Endodermal cell (in vitro differentiated cells): ENCODE results near the gene TBC1D24. TPM values are rescaled to one million over a fixed set of nuclear protein-coding genes. Genes with fewer than 3 reads are reported as not detected.

Source experiments
- DNase-seq: peaks from one replicate; pipeline ENCODE4 v3.0.0-alpha.2; 2017
- H3K27ac ChIP-seq: 2 replicates; pipeline ENCODE4 v1.5.1; 2013; ENCODE audit warnings: mild to moderate bottlenecking, low read depth, low read length, moderate library complexity
- H3K27me3 ChIP-seq: 2 replicates; pipeline ENCODE4 v1.6.1; 2013; ENCODE audit warnings: mild to moderate bottlenecking, low read length, moderate library complexity; ENCODE audit not compliant: insufficient read depth, control insufficient read depth, poor library complexity, severe bottlenecking
- H3K36me3 ChIP-seq: 2 replicates; pipeline ENCODE4 v1.7.0; 2013; ENCODE audit warnings: mild to moderate bottlenecking, low read length, moderate library complexity; ENCODE audit not compliant: control insufficient read depth, insufficient read depth
- H3K4me1 ChIP-seq: one replicate; pipeline ENCODE4 v1.7.0; 2013; ENCODE audit warnings: low read length; ENCODE audit not compliant: control insufficient read depth, insufficient read depth
- H3K4me3 ChIP-seq: 2 replicates; pipeline ENCODE4 v1.5.1; 2013; ENCODE audit warnings: mild to moderate bottlenecking, low read length, moderate library complexity
- H3K9ac ChIP-seq: 2 replicates; pipeline ENCODE4 v1.6.1; 2013; ENCODE audit warnings: mild to moderate bottlenecking, low read length, moderate library complexity; ENCODE audit not compliant: poor library complexity, severe bottlenecking; ENCODE audit errors: extremely low read depth
- H3K9me3 ChIP-seq: 2 replicates; pipeline ENCODE4 v1.6.1; 2013; ENCODE audit warnings: mild to moderate bottlenecking, low read length, moderate library complexity; ENCODE audit not compliant: control insufficient read depth
- H3K27ac Mint-ChIP-seq: 2 replicates; pipeline ENCODE4 v1.8.0; 2020; ENCODE audit warnings: mixed read lengths
- H3K27me3 Mint-ChIP-seq: 2 replicates; pipeline ENCODE4 v1.8.0; 2021; ENCODE audit warnings: mild to moderate bottlenecking, mixed read lengths; ENCODE audit not compliant: insufficient read depth
- H3K36me3 Mint-ChIP-seq: 2 replicates; pipeline ENCODE4 v1.8.0; 2020; ENCODE audit warnings: low read depth, mixed read lengths
- H3K4me1 Mint-ChIP-seq: 2 replicates; pipeline ENCODE4 v1.8.0; 2020; ENCODE audit warnings: mixed read lengths
- H3K4me3 Mint-ChIP-seq: 2 replicates; pipeline ENCODE4 v1.8.0; 2020; ENCODE audit warnings: mild to moderate bottlenecking, moderate library complexity, mixed read lengths
- H3K9me3 Mint-ChIP-seq: 2 replicates; pipeline ENCODE4 v1.8.0; 2020; ENCODE audit warnings: mild to moderate bottlenecking, mixed read lengths
- WGBS, 2 experiments: methylation state at CpG; one replicate each; pipeline versions ENCODE4 v1.1.5 to v1.1.7; 2013; ENCODE audit warnings: missing lambda C conversion rate in 2 of 2, mixed read lengths in 1 of 2; ENCODE audit not compliant: insufficient coverage in 1 of 2, insufficient read length in 1 of 2; 5-methylcytosine and 5-hydroxymethylcytosine counted together
- total RNA-seq, 2 donors: library from RNA; stranded (reverse); fragmentation: NEBNext Ultra II Directional in 1 of 2; extraction: Animal tissue kit (Norgen Biotek cat#: 25700) in 1 of 2; gene quantifications; 2 replicates in 1 of 2; 3 replicates in 1 of 2; pipeline ENCODE4 v1.2.1, GENCODE V29; 2021
- TF ChIP-seq, protein P1 (sequence below): fragments of 200-600 bp; sonication (generic); conservative IDR thresholded peaks from 2 replicates; pipeline ENCODE4 v1.5.0; 2021; ENCODE audit warnings: antibody characterized with exemption, mild to moderate bottlenecking

Gene TBC1D24
- total RNA-seq, 2 donors from 2014 or later = 15.7 to 19.4 TPM

DNA sequence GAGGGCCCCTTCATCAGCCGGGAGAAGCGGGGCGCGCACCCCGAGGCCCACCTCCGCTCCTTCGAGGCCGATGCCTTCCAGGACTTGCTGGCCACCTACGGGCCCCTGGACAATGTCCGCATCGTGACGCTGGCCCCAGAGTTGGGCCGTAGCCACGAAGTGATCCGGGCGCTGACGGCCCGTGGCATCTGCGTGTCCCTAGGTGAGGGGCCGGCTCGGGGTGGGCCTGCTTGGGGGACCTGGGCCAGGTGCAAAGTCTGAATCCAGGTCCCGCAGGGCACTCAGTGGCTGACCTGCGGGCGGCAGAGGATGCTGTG lies 52.8 kb downstream of the TBC1D24 start:
- Mint-ChIP-seq H3K9me3 (no peaks in the 10 kb centered on the region), H3K4me3 (no peak overlapping the region), H3K27me3 (peaks cover 1% of the 10 kb centered on the region), H3K36me3 (peaks cover 33% of the 10 kb centered on the region), H3K27ac (no peak overlapping the region), H3K4me1 (peaks cover 8% of the 10 kb centered on the region)
- Histone ChIP-seq H3K36me3 (peaks cover 57% of the 10 kb centered on the region), H3K9me3 (no peaks in the 10 kb centered on the region), H3K27me3 (no peaks in the 10 kb centered on the region), H3K4me3 (no peak overlapping the region), H3K4me1 (peaks cover 2% of the 10 kb centered on the region), H3K27ac (no peak overlapping the region), H3K9ac (no peak overlapping the region)
- WGBS, 2 experiments = 95 to 100% methylated on average over 5 to 24 of the region's 24 CpGs
- TF ChIP-seq, protein P1, sequence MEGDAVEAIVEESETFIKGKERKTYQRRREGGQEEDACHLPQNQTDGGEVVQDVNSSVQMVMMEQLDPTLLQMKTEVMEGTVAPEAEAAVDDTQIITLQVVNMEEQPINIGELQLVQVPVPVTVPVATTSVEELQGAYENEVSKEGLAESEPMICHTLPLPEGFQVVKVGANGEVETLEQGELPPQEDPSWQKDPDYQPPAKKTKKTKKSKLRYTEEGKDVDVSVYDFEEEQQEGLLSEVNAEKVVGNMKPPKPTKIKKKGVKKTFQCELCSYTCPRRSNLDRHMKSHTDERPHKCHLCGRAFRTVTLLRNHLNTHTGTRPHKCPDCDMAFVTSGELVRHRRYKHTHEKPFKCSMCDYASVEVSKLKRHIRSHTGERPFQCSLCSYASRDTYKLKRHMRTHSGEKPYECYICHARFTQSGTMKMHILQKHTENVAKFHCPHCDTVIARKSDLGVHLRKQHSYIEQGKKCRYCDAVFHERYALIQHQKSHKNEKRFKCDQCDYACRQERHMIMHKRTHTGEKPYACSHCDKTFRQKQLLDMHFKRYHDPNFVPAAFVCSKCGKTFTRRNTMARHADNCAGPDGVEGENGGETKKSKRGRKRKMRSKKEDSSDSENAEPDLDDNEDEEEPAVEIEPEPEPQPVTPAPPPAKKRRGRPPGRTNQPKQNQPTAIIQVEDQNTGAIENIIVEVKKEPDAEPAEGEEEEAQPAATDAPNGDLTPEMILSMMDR = no peak
- DNase-seq = no peak

DNA sequence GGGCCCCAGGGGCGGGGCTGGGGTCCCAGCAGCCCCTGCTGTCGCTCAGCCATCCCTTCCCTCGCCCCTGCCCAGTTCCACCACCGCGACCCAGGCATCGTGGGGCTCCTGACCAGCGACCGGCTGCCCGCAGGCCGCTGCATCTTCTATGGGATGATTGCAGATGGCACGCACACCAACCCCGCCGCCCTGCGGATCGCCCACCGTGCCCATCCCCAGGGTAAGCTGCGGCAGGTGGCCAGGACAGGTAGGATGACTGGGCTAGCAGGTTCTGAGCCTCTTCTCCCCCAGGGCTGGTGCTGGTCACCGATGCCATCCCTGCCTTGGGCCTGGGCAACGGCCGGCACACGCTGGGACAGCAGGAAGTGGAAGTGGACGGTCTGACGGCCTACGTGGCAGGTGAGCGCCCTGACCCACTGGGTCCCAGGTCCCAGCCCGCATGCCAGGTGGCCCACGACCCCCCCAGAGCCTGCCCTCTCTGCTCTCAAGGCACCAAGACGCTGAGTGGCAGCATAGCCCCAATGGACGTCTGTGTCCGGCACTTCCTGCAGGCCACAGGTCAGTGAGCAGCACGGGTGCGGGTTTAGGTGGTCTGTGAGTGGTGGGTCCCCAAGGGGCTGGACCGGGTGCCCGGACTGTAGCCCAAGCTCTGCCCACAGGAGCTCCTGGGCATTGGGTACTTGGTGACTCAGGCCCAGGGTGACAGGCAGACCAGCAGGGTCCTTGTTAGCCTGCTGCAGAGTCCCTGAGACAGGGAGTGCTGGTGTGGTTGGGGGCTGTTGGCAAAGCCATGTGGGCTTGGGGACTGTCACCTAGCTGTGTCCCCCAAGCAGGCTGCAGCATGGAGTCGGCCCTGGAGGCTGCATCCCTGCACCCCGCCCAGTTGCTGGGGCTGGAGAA lies 53.5 kb downstream of the TBC1D24 start:
- Histone ChIP-seq H3K27me3 (no peaks in the 10 kb centered on the region), H3K27ac (no peak overlapping the region), H3K9ac (no peak overlapping the region), H3K4me1 (peaks cover 2% of the 10 kb centered on the region), H3K4me3 (no peak overlapping the region), H3K9me3 (no peaks in the 10 kb centered on the region), H3K36me3 (peaks cover 50% of the 10 kb centered on the region)
- Mint-ChIP-seq H3K4me3 (no peak overlapping the region), H3K27me3 (peaks cover 1% of the 10 kb centered on the region), H3K27ac (no peak overlapping the region), H3K4me1 (peaks cover 8% of the 10 kb centered on the region), H3K9me3 (no peaks in the 10 kb centered on the region), H3K36me3 (peaks cover 29% of the 10 kb centered on the region)
- DNase-seq = no peak
- TF ChIP-seq, protein P1 = no peak
- WGBS, 2 experiments = 94 to 98% methylated on average over 11 to 36 of the region's 36 CpGs

DNA sequence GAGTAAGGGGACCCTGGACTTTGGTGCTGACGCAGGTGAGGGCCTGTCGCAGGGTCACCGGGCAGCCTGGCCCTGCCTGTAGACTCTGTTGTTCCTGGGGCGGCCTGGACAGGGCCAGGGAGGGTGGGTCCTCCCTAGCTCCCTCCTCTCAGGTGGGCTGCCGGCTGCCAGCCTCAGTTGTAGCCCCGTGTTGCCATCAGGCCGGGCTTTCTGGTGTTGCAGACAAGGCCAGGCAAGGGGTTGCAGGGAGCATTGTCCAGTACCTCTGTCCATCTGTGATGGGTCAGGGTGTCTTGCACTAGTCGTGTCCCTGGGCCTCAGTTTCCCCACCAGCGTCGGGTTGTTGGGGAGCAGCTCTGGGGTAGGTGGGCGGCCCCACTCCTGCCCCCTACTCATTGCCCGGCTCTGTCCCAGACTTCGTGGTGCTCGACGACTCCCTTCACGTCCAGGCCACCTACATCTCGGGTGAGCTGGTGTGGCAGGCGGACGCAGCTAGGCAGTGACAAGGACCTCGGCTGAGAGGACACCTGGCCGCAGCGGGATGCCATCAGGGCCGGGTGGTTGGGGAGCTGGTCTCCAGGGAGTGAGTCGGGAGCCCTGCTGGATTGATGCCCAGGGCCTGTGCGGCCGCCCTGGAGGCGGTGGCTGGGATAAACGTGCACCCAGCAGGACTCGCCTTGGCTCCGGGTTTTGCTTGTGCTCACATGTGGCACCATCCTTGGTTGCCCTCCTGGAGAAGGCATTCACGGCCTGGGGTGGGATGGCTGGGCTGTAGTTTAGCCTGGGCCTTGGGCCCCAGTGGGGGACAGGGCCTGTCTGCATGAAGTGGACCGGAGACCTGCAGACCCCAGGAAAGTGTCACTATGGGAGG lies 54.4 kb downstream of the TBC1D24 start:
- peak; percentile 66 for DNase-seq
- no peak overlapping the region for H3K4me3 ChIP-seq
- H3K9me3 ChIP-seq = no peaks in the 10 kb centered on the region
- H3K27me3 ChIP-seq = no peaks in the 10 kb centered on the region
- H3K9ac ChIP-seq = no peak overlapping the region
- H3K27ac Mint-ChIP-seq = no peak overlapping the region
- H3K9me3 Mint-ChIP-seq = no peaks in the 10 kb centered on the region
- peaks cover 5% of the 10 kb centered on the region for H3K4me1 Mint-ChIP-seq
- peaks cover 20% of the 10 kb centered on the region for H3K36me3 Mint-ChIP-seq
- TF ChIP-seq, protein P1 = peak; percentile 60
- no peaks in the 10 kb centered on the region for H3K4me1 ChIP-seq
- H3K36me3 ChIP-seq = peaks cover 41% of the 10 kb centered on the region
- no peak overlapping the region for H3K4me3 Mint-ChIP-seq
- H3K27ac ChIP-seq = no peak overlapping the region
- 96% methylated on average over 27 to 32 of the region's 32 CpGs for WGBS, 2 experiments
- peaks cover 9% of the 10 kb centered on the region for H3K27me3 Mint-ChIP-seq
